Measurements from ENCODE around the gene ENDOV.
A peak's percentile ranks its signal among the peaks of the same experiment; 100 is the strongest.

Gene ENDOV

GRCh38 chr17:80414803-80415625 is at the start of gene ENDOV:
Gene ENDOV (plus strand): TSS chr17:80415167. CDS start chr17:80415195, 28 bp downstream.
- DNase-seq: peak; percentile 94

- DNase-seq: no peak
Observed at GRCh38 chr17:80365983-80366382, 49.0 kb upstream of the ENDOV start.

- DNase-seq: no peak
Observed at GRCh38 chr17:80367503-80367902, 47.5 kb upstream of the ENDOV start.

- DNase-seq: no peak
Observed at GRCh38 chr17:80371196-80371595, 43.8 kb upstream of the ENDOV start.

GRCh38 chr17:80372456-80372855 is 42.5 kb upstream of the ENDOV start:
- DNase-seq: no peak

- DNase-seq: no peak
Observed at GRCh38 chr17:80372922-80373570, 41.9 kb upstream of the ENDOV start.

GRCh38 chr17:80374039-80374731 is 40.8 kb upstream of the ENDOV start:
- DNase-seq: no peak

GRCh38 chr17:80374732-80375585 is 40.0 kb upstream of the ENDOV start:
- DNase-seq: no peak

- DNase-seq: no peak
Observed at GRCh38 chr17:80376531-80376930, 38.4 kb upstream of the ENDOV start.

- DNase-seq: no peak
Observed at GRCh38 chr17:80377798-80378197, 37.2 kb upstream of the ENDOV start.

- no peak for DNase-seq
Observed at GRCh38 chr17:80379348-80379747, 35.6 kb upstream of the ENDOV start.

- DNase-seq: no peak
Observed at GRCh38 chr17:80380068-80380467, 34.9 kb upstream of the ENDOV start.

- no peak for DNase-seq
Observed at GRCh38 chr17:80380555-80381002, 34.4 kb upstream of the ENDOV start.

- DNase-seq: no peak
Observed at GRCh38 chr17:80381416-80381923, 33.5 kb upstream of the ENDOV start.

- DNase-seq: no peak
Observed at GRCh38 chr17:80382446-80382845, 32.5 kb upstream of the ENDOV start.

- no peak for DNase-seq
Observed at GRCh38 chr17:80382956-80383355, 32.0 kb upstream of the ENDOV start.

- DNase-seq: no peak
Observed at GRCh38 chr17:80384078-80384960, 30.6 kb upstream of the ENDOV start.

- DNase-seq: no peak
Observed at GRCh38 chr17:80385046-80385445, 29.9 kb upstream of the ENDOV start.

GRCh38 chr17:80386341-80386740 is 28.6 kb upstream of the ENDOV start:
- no peak for DNase-seq

- no peak for DNase-seq
Observed at GRCh38 chr17:80387071-80387470, 27.9 kb upstream of the ENDOV start.

GRCh38 chr17:80388175-80388574 is 26.8 kb upstream of the ENDOV start:
- DNase-seq: no peak

Measured in amniotic stem cell (primary cell).